K562 (cell line): ENCODE measurements around the gene HCN3. TPM values are rescaled to one million over a fixed set of nuclear protein-coding genes. Genes with fewer than 3 reads are reported as not detected.

Experiments
- C11orf30 ChIP-seq: fragments of 450-650 bp; IDR thresholded peaks from 2 replicates; pipeline ENCODE4 v1.6.1; 2016; ENCODE audit warnings: low read depth, mild to moderate bottlenecking
- CBX3 ChIP-seq, 2 experiments: IDR thresholded peaks; 1 replicate in 1 of 2; 2 replicates in 1 of 2; pipeline ENCODE4 v1.6.1; 2012; ENCODE audit warnings: inconsistent platforms in 2 of 2, low read length in 2 of 2, borderline replicate concordance in 1 of 2, control low read depth in 1 of 2
- FOXO4 ChIP-seq: fragments of 450-650 bp; formaldehyde crosslinking; IDR thresholded peaks from 2 replicates; pipeline ENCODE4 v1.4.0; 2020; ENCODE audit warnings: mild to moderate bottlenecking, moderate library complexity
- HDAC6 ChIP-seq: IDR thresholded peaks from 2 replicates; pipeline ENCODE4 v1.6.1; 2012; ENCODE audit warnings: low read depth, mild to moderate bottlenecking, control low read depth, inconsistent platforms, low read length, moderate library complexity
- HNRNPH1 ChIP-seq: fragments of 200-400 bp; formaldehyde crosslinking; optimal IDR thresholded peaks from 2 replicates; pipeline ENCODE3; 2017; ENCODE audit warnings: low read depth, mild to moderate bottlenecking, low read length, moderate library complexity
- IRF9 ChIP-seq: fragments of 450-650 bp; IDR thresholded peaks from 2 replicates; pipeline ENCODE4 v1.6.1; 2016; ENCODE audit warnings: missing biosample characterization, missing genetic modification characterization
- KDM5B ChIP-seq: fragments of 200-600 bp; sonication (generic); IDR thresholded peaks from 2 replicates; pipeline ENCODE4 v1.6.1; 2012; ENCODE audit warnings: low read depth, mild to moderate bottlenecking, moderate library complexity, low read length, control low read depth, inconsistent platforms; ENCODE audit not compliant: insufficient replicate concordance
- KLF1 ChIP-seq: fragments of 450-650 bp; IDR thresholded peaks from 2 replicates; pipeline ENCODE4 v1.6.1; 2016; ENCODE audit warnings: missing genetic modification characterization, missing compliant biosample characterization
- MAX ChIP-seq: sonication (generic); formaldehyde crosslinking; IDR thresholded peaks from 2 replicates; pipeline ENCODE4 v1.9.0; 2022; ENCODE audit warnings: mild to moderate bottlenecking, missing genetic modification reagents
- MLLT1 ChIP-seq, 2 experiments: fragments of 450-650 bp; IDR thresholded peaks; 2 replicates each; pipeline ENCODE4 v1.6.1; 2016
- NRF1 ChIP-seq, 2 experiments: fragments of 450-650 bp; IDR thresholded peaks in 1 of 2; conservative IDR thresholded peaks in 1 of 2; 2 replicates each; pipeline ENCODE4 v1.6.1; 2014; ENCODE audit warnings: mild to moderate bottlenecking in 2 of 2
- PHB ChIP-seq: fragments of 250-450 bp; sonication (Bioruptor Pico); IDR thresholded peaks from 2 replicates; pipeline ENCODE4 v1.5.0; 2021
- POU5F1 ChIP-seq: fragments of 150-350 bp; IDR thresholded peaks from 2 replicates; pipeline ENCODE4 v1.6.1; 2014; ENCODE audit warnings: borderline replicate concordance, low read length, low read depth, mild to moderate bottlenecking; ENCODE audit not compliant: partially characterized antibody
- PYGO2 ChIP-seq: fragments of 450-650 bp; IDR thresholded peaks from 2 replicates; pipeline ENCODE4 v1.6.1; 2016; ENCODE audit warnings: mild to moderate bottlenecking, missing genetic modification characterization, moderate library complexity, missing compliant biosample characterization
- SAP30 ChIP-seq: fragments of 200-600 bp; sonication (generic); IDR thresholded peaks from 2 replicates; pipeline ENCODE4 v1.6.1; 2012; ENCODE audit warnings: borderline replicate concordance, low read depth, mild to moderate bottlenecking, moderate library complexity, low read length, control low read depth, inconsistent platforms; ENCODE audit not compliant: insufficient read depth, poor library complexity, severe bottlenecking
- U2AF1 ChIP-seq: fragments of 200-400 bp; formaldehyde crosslinking; optimal IDR thresholded peaks from 2 replicates; pipeline ENCODE3; 2017; ENCODE audit warnings: mild to moderate bottlenecking, low read depth, low read length, moderate library complexity
- ZBTB1 ChIP-seq: sonication (generic); formaldehyde crosslinking; IDR thresholded peaks from 2 replicates; pipeline ENCODE4 v1.8.1; 2023; ENCODE audit warnings: missing genetic modification reagents, low read depth, mild to moderate bottlenecking, borderline replicate concordance
- ZFP30 ChIP-seq: fragments of 250-450 bp; sonication (Bioruptor Pico); IDR thresholded peaks from 2 replicates; pipeline ENCODE4 v1.8.0; 2022; ENCODE audit warnings: moderate library complexity, mild to moderate bottlenecking, inconsistent platforms, borderline replicate concordance
- ZNF518B ChIP-seq: fragments of 250-450 bp; sonication (Bioruptor Pico); IDR thresholded peaks from 2 replicates; pipeline ENCODE4 v1.5.0; 2021; ENCODE audit warnings: mild to moderate bottlenecking, moderate library complexity
- polyA plus RNA-seq, 8 experiments: library from polyadenylated mRNA; depleted of rRNA in 4 of 8; stranded (reverse) in 5 of 8; unstranded in 3 of 8; fragments of >200 nt; fragmentation: Nextera tagmentation in 2 of 8; fragmentation: Illumina TruSeq in 1 of 8; extraction: Ambion mirVana in 2 of 8; extraction: Trizol in 1 of 8; gene quantifications; 2 replicates each; pipeline versions ENCODE4 v1.2.1 to v1.2.3, GENCODE V29; 2011 to 2014; ENCODE audit warnings: inconsistent platforms in 1 of 8, missing spikeins in 1 of 8
- total RNA-seq, 7 experiments: library from RNA; depleted of rRNA in 6 of 7; stranded (reverse); fragments of >200 nt in 6 of 7; fragmentation: Illumina TruSeq in 2 of 7; extraction: Trizol in 2 of 7; gene quantifications; 2 replicates each; pipeline versions ENCODE4 v1.2.1 to v1.2.3, GENCODE V29; 2011 to 2021; ENCODE audit warnings: low replicate concordance in 1 of 7

The HCN3 gene
- total and polyA plus RNA-seq, 9 of the 15 experiments (the other 6 are each of a cell fraction or from before 2014, with no cell fraction given): 0.91 to 9.7 (median 3.9) TPM

GRCh38 chr1:155307247-155307740 is 30.0 kb downstream of the HCN3 start (continued):
- peak; percentile 94 for TF ChIP-seq IRF9 (tag)
- TF ChIP-seq ZFP30: no peak
- TF ChIP-seq PHB (CRISPR knock-in tag): no peak
- no peak for TF ChIP-seq MLLT1 (IDR thresholded peaks at IDR 0.05)
- TF ChIP-seq HNRNPH1: no peak
- peak; percentile 96 for TF ChIP-seq PYGO2 (tag)
- TF ChIP-seq HDAC6: no peak
- TF ChIP-seq U2AF1: no peak
- TF ChIP-seq NRF1 (conservative IDR thresholded peaks at IDR 0.05 in 1 of 2, IDR thresholded peaks at IDR 0.05 in 1 of 2): no peak
- no peak for TF ChIP-seq KDM5B
- TF ChIP-seq ZBTB1: no peak
- TF ChIP-seq FOXO4: peak; percentile 91
- no peak for TF ChIP-seq MAX
- TF ChIP-seq KLF1 (tag): peak; percentile 76
- TF ChIP-seq SAP30: no peak
- TF ChIP-seq POU5F1: no peak
- no peak for TF ChIP-seq ZNF518B (CRISPR knock-in tag)
- TF ChIP-seq CBX3 (IDR thresholded peaks at IDR 0.05; ENCODE audit: borderline replicate concordance in 1 of 2, low read length in 2 of 2): 0 out of 3 replicates have a peak, but pooled peaks of 1 of the 2 experiments have one; percentile 30
- no peak for TF ChIP-seq C11orf30
